Type B pancreatic cell (in vitro differentiated cells): Measurements from ENCODE around the gene MZF1. TPM values are rescaled to one million over a fixed set of nuclear protein-coding genes. Genes with fewer than 3 reads are reported as not detected.
"Not testable (repeated sequence)": the region's sequence is repeated elsewhere in the genome, so short reads cannot be mapped to it uniquely, and the experiment has no call there.

Experiments
- DNase-seq: peaks from one replicate; pipeline ENCODE4 v3.0.0; 2021; ENCODE audit warnings: mixed read lengths; ENCODE audit not compliant: unreplicated experiment; ENCODE audit errors: extremely low spot score
- H3K27ac Mint-ChIP-seq: 2 replicates; pipeline ENCODE4 v1.8.0; 2021; ENCODE audit warnings: mild to moderate bottlenecking, mixed read lengths
- H3K27me3 Mint-ChIP-seq: 2 replicates; pipeline ENCODE4 v1.8.0; 2021; ENCODE audit warnings: mixed read lengths
- H3K36me3 Mint-ChIP-seq: 2 replicates; pipeline ENCODE4 v1.8.0; 2021; ENCODE audit warnings: mixed read lengths
- H3K4me1 Mint-ChIP-seq: one replicate; pipeline ENCODE4 v1.8.0; 2021; ENCODE audit warnings: mixed read lengths; ENCODE audit not compliant: unreplicated experiment
- H3K4me3 Mint-ChIP-seq: 2 replicates; pipeline ENCODE4 v1.8.0; 2021; ENCODE audit warnings: mild to moderate bottlenecking, mixed read lengths
- H3K9me3 Mint-ChIP-seq: 2 replicates; pipeline ENCODE4 v1.8.0; 2021; ENCODE audit warnings: mixed read lengths
- total RNA-seq: library from RNA; stranded (reverse); gene quantifications from 2 replicates; pipeline ENCODE4 v1.2.1, GENCODE V29; 2021; ENCODE audit warnings: low replicate concordance
- TF ChIP-seq, protein P1 (sequence below): fragments of 200-600 bp; sonication (generic); conservative IDR thresholded peaks from 2 replicates; pipeline ENCODE4 v1.5.0; 2021; ENCODE audit warnings: antibody characterized with exemption, mild to moderate bottlenecking

Gene MZF1
- total RNA-seq, 1 donor from 2014 or later, result 30.0 TPM

- Mint-ChIP-seq H3K9me3 (no peaks in the 10 kb centered on the region), H3K27ac (peak overlapping the region; percentile 83), H3K27me3 (peaks cover 14% of the 10 kb centered on the region), H3K36me3 (peaks cover 22% of the 10 kb centered on the region), H3K4me1 (peaks cover 21% of the 10 kb centered on the region), H3K4me3 (peak overlapping the region; percentile 93)
- no peak for DNase-seq
- TF ChIP-seq, protein P1, sequence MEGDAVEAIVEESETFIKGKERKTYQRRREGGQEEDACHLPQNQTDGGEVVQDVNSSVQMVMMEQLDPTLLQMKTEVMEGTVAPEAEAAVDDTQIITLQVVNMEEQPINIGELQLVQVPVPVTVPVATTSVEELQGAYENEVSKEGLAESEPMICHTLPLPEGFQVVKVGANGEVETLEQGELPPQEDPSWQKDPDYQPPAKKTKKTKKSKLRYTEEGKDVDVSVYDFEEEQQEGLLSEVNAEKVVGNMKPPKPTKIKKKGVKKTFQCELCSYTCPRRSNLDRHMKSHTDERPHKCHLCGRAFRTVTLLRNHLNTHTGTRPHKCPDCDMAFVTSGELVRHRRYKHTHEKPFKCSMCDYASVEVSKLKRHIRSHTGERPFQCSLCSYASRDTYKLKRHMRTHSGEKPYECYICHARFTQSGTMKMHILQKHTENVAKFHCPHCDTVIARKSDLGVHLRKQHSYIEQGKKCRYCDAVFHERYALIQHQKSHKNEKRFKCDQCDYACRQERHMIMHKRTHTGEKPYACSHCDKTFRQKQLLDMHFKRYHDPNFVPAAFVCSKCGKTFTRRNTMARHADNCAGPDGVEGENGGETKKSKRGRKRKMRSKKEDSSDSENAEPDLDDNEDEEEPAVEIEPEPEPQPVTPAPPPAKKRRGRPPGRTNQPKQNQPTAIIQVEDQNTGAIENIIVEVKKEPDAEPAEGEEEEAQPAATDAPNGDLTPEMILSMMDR, result no peak
Measured at GRCh38 chr19:58546019-58546530, 27.1 kb downstream of the MZF1 start.

GRCh38 chr19:58545286-58546018 is 27.7 kb downstream of the MZF1 start:
- Mint-ChIP-seq H3K9me3 (no peaks in the 10 kb centered on the region), H3K4me3 (peak overlapping the region; percentile 93), H3K27ac (peak overlapping the region; percentile 83), H3K27me3 (peaks cover 14% of the 10 kb centered on the region), H3K4me1 (peaks cover 21% of the 10 kb centered on the region), H3K36me3 (peaks cover 22% of the 10 kb centered on the region)
- TF ChIP-seq, protein P1, result no peak
- DNase-seq, result no peak

GRCh38 chr19:58544591-58545285 is 28.4 kb downstream of the MZF1 start:
- peaks cover 14% of the 10 kb centered on the region for H3K27me3 Mint-ChIP-seq
- peak overlapping the region; percentile 99 for H3K27ac Mint-ChIP-seq
- peaks cover 21% of the 10 kb centered on the region for H3K4me1 Mint-ChIP-seq
- peak overlapping the region; percentile 93 for H3K4me3 Mint-ChIP-seq
- no peaks in the 10 kb centered on the region for H3K9me3 Mint-ChIP-seq
- peaks cover 19% of the 10 kb centered on the region for H3K36me3 Mint-ChIP-seq
- TF ChIP-seq, protein P1, result no peak
- DNase-seq, result no peak

DNA sequence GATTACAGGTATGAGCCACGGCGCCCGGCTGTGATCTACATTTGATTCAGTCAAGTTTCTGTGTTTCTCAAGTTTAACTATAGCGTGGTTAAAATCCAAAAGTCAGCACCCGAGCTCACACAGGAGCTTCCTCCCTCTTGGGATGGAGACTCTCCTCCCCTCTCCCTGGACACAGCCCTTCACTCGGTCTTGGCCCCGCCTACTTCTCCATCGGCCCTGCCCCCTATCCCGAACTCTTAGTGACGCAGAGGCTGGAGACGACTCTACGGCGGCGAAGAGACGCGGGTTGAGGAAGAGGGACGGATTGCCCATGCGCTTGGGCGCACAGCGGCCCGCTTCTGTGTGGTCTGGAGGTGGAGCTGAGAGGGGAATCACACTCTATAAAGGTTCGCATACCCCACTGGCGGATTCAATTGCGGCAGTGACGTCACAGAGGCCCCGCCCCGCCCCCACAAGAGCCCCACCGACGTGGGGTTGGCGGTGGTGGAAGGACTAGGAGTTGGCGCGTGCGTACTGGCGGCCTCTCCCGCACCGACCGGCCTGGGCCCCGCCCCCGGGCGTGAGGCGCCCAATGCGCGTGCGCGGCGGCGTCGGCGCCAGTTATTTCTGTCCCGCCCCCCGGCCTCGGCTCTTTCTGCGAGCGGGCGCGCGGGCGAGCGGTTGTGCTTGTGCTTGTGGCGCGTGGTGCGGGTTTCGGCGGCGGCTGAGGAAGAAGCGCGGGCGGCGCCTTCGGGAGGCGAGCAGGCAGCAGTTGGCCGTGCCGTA is 29.1 kb downstream of the MZF1 start, which contains the start of gene TRIM28:
TRIM28 (plus strand) TSS at position 239 of the 765 bp plus-strand sequence. CDS start 694 bp downstream, outside the sequence.
- TF ChIP-seq, protein P1, result no peak
- peaks cover 19% of the 10 kb centered on the region for H3K36me3 Mint-ChIP-seq
- peak within 1 kb of the TSS; percentile 93 for H3K4me3 Mint-ChIP-seq
- H3K4me1 Mint-ChIP-seq, result peaks cover 21% of the 10 kb centered on the region
- DNase-seq, result peak; percentile 100
- H3K27me3 Mint-ChIP-seq, result peaks cover 18% of the 10 kb centered on the region
- peak within 1 kb of the TSS; percentile 99 for H3K27ac Mint-ChIP-seq
- no peaks in the 10 kb centered on the region for H3K9me3 Mint-ChIP-seq

DNA sequence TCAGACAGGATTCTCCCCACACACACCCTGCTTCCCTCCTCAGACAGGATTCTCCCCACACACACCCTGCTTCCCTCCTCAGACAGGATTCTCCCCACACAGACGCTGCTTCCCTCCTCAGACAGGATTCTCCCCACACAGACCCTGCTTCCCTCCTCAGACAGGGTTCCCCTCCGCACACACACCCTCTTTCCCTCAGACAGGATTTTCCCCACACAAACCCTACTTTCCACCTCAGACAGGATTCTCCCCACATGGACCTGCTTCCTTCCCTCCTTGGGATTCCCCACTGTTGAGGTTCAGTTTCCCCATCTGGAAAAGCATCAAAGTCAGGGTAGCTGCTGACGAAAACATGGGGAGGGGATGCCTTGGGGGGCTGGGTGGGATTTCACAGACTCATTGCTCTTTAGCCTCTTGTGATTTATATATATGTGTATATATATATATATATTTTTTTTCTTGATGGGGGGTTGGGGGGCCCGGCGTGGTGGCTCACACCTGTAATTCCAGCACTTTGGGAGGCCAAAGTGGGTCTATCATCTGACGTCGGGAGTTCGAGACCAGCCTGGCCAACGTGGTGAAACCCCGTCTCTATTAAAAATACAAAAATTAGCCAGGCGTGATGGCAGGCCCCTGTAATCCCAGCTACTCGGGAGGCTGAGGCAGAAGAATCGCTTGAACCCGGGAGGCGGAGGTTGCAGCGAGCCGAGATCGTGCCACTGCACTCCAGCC is 30.3 kb downstream of the MZF1 start:
- Mint-ChIP-seq H3K4me1 (peaks cover 25% of the 10 kb centered on the region), H3K36me3 (peaks cover 15% of the 10 kb centered on the region), H3K27me3 (peaks cover 21% of the 10 kb centered on the region), H3K27ac (peak overlapping the region; percentile 72)
- H3K9me3 Mint-ChIP-seq, H3K4me3 Mint-ChIP-seq, DNase-seq: not testable (repeated sequence)

GRCh38 chr19:58539169-58539559 is 34.0 kb downstream of the MZF1 start:
- not testable (repeated sequence) for H3K9me3 Mint-ChIP-seq, H3K36me3 Mint-ChIP-seq, DNase-seq
- H3K27ac Mint-ChIP-seq, result peak overlapping the region; percentile 67
- peaks cover 21% of the 10 kb centered on the region for H3K27me3 Mint-ChIP-seq
- H3K4me3 Mint-ChIP-seq, result peak overlapping the region; percentile 80
- peaks cover 11% of the 10 kb centered on the region for H3K4me1 Mint-ChIP-seq
